Psoas muscle (tissue), 8 donors: ENCODE data around the gene SLC5A1. TPM values are rescaled to one million over a fixed set of nuclear protein-coding genes. Genes with fewer than 3 reads are reported as not detected.

Source experiments
- ATAC-seq, 4 donors: fragments of 200-7000 bp; cut with Tn5 transposase; one replicate each; pipeline ENCODE4 v1.9.1; 2020; ENCODE audit warnings: moderate library complexity in 3 of 4, mild to moderate bottlenecking in 2 of 4
- DNase-seq, 2 donors: peaks; one replicate each; pipeline ENCODE4 v3.0.0-alpha.2; 2020
- H3K27ac ChIP-seq: fragments of 200-600 bp; one replicate; pipeline ENCODE4 v1.8.0; 2022
- H3K27me3 ChIP-seq, 3 donors: fragments of 200-600 bp in 1 of 3; one replicate each; pipeline versions ENCODE4 v1.6.1 to v1.8.0; 2013 to 2022; ENCODE audit warnings: low read length in 2 of 3, mild to moderate bottlenecking in 2 of 3, moderate library complexity in 1 of 3; ENCODE audit not compliant: insufficient read depth in 3 of 3
- H3K36me3 ChIP-seq, 2 donors: fragments of 200-600 bp in 1 of 2; one replicate each; pipeline versions ENCODE4 v1.6.1 to v1.8.0; 2013 to 2022; ENCODE audit warnings: low read depth in 1 of 2, mild to moderate bottlenecking in 1 of 2, moderate library complexity in 1 of 2; ENCODE audit not compliant: insufficient read depth in 1 of 2
- H3K4me1 ChIP-seq: fragments of 200-600 bp; one replicate; pipeline ENCODE4 v1.8.0; 2022
- H3K4me3 ChIP-seq: fragments of 200-600 bp; one replicate; pipeline ENCODE4 v1.8.0; 2022; ENCODE audit warnings: mild to moderate bottlenecking
- H3K9me3 ChIP-seq: fragments of 200-600 bp; one replicate; pipeline ENCODE4 v1.8.0; 2022
- WGBS, 3 donors: extraction: QIAGEN DNeasy Blood & Tissue Kit; methylation state at CpG; one replicate each; pipeline versions ENCODE4 v1.1.6 to v1.1.7; 2013; 5-methylcytosine and 5-hydroxymethylcytosine counted together
- intact Hi-C, 2 donors: fragments of 100-400 bp; cut with DNase I; formaldehyde crosslinking; loops; one replicate each; pipeline versions ENCODE4 v1.11.0 to v1.14.2; 2022
- polyA plus RNA-seq, 3 donors: library from polyadenylated mRNA; stranded (reverse); fragments of 200-250 nt; gene quantifications; one replicate each; pipeline ENCODE4 v1.2.3, GENCODE V29; 2013
- total RNA-seq, 4 donors: library from RNA; stranded (reverse); fragmentation: NEBNext Ultra II Directional in 2 of 4; extraction: Animal tissue kit (Norgen Biotek cat#: 25700) in 2 of 4; gene quantifications; one replicate each; pipeline versions ENCODE4 v1.2.1 to v1.2.4, GENCODE V29; 2021 to 2023
- TF ChIP-seq, protein P1 (sequence below): fragments of 200-600 bp; IDR thresholded peaks from one replicate; pipeline ENCODE4 v1.8.0; 2022; ENCODE audit warnings: antibody characterized with exemption
- donor health status: healthy with polysubstance abuse.
- donor health status: DM: no; HTN: no; CAD: no; lungs with moderate emphysema.
- donor health status: Bipolar disorder and iron deficiency.
- donor health status: healthy.
- donor health status: DM: yes; HTN: yes; CAD: no.
- donor health status: DM: no; HTN: no; CAD: no.
- donor health status: DM: no; HTN: no; CAD: no.
- donor health status: DM: yes; HTN: yes; CAD: no.

Gene SLC5A1
- total and polyA plus RNA-seq, 7 donors, result 0.06 to 2.0 (median 0.26) TPM

GRCh38 chr22:32076761-32077084 is 33.7 kb downstream of the SLC5A1 start:
- WGBS, 3 donors, result 13 to 18% (median 15%) methylated on average over 6 of the region's 6 CpGs
- TF ChIP-seq, protein P1, sequence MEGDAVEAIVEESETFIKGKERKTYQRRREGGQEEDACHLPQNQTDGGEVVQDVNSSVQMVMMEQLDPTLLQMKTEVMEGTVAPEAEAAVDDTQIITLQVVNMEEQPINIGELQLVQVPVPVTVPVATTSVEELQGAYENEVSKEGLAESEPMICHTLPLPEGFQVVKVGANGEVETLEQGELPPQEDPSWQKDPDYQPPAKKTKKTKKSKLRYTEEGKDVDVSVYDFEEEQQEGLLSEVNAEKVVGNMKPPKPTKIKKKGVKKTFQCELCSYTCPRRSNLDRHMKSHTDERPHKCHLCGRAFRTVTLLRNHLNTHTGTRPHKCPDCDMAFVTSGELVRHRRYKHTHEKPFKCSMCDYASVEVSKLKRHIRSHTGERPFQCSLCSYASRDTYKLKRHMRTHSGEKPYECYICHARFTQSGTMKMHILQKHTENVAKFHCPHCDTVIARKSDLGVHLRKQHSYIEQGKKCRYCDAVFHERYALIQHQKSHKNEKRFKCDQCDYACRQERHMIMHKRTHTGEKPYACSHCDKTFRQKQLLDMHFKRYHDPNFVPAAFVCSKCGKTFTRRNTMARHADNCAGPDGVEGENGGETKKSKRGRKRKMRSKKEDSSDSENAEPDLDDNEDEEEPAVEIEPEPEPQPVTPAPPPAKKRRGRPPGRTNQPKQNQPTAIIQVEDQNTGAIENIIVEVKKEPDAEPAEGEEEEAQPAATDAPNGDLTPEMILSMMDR, result no peak
- ATAC-seq (no peak), DNase-seq (no peak)
- Histone ChIP-seq H3K36me3 (no peaks in the 10 kb centered on the region), H3K4me1 (peaks cover 17% of the 10 kb centered on the region), H3K27ac (no peak overlapping the region), H3K4me3 (no peak overlapping the region), H3K9me3 (no peaks in the 10 kb centered on the region), H3K27me3 (peaks cover 0 to 2% (median 0%) of the 10 kb centered on the region in 3 donors)
- intact Hi-C loops, result no loop called here

GRCh38 chr22:32077151-32077550 is 34.1 kb downstream of the SLC5A1 start:
- TF ChIP-seq, protein P1, result no peak
- Histone ChIP-seq H3K9me3 (no peaks in the 10 kb centered on the region), H3K4me3 (no peak overlapping the region), H3K27ac (no peak overlapping the region), H3K4me1 (peaks cover 17% of the 10 kb centered on the region), H3K36me3 (no peaks in the 10 kb centered on the region), H3K27me3 (peaks cover 0 to 2% (median 0%) of the 10 kb centered on the region in 3 donors)
- DNase-seq, result no peak
- intact Hi-C loops, result no loop called here
- 57 to 70% (median 70%) methylated on average over 1 of the region's 1 CpG for WGBS, 3 donors
- ATAC-seq, result no peak

DNA sequence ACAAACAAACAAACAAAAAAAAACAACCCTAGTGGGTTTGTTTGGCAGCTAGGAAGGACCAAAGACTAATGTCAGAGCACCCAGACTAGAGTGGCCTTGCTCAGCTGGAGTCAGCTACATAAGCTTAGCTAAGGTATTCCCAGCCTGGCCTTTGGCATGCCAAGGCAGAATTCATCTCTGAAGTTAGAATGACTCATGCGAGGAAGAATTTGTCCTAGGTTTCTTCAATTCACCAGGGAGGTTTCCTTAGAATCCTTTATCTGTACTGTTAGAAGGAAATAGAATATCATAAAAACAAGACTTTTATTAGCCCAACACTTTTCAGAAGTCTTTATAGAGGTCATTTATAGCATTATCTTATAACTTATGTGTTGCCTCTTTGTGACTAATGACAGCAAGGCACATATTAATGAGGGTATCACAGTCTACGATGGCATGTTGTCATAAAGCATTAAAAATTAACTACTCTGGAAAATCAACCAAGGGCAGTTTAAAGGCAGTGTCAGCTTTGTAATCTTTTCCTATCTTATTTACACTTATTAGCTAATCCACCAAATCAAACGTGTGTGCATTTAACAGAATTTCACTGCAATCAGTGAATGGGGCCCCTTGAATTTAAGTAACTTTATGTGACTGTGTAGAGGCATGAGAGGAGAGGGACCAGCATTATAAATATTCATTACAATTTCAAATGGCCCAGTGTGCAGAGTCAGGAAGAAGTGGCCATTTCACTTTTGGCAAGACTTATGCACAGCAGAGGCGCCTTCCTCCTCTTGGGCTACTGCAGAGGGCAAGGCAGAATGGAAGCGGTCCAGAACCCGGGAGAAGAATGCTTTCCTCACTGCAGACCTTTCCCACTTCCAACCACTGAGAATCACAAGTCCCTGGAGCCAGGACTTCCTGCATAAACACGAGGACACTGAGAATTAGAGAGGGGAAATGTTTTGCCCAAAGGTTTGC is 36.3 kb downstream of the SLC5A1 start:
- WGBS, 3 donors, result 38 to 42% (median 42%) methylated on average over 7 of the region's 7 CpGs
- intact Hi-C loops, result loop anchor here (1.0 to 2.0 kb wide), 3 partner anchors 29 to 105 kb away; no protein-coding TSS in a partner anchor

DNA sequence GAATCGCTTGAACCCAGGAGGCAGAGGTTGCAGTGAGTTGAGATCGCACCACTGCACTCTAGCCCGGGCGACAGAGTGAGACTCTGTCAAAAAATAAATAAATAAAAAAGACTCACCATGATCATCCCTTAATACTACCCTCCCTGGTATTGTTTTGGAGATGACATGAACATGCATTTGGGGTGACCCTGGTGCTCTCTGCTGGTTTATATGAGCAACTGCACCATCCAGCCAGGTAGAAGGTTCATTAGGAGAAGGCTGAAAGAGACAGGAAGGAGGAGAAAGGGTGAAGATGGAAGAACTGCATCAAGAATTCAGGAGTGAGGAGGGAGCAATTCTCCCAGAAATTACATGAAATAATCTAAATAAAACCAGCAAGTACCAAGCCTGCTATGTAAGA is 37.8 kb downstream of the SLC5A1 start:
- 91 to 94% (median 93%) methylated on average over 4 of the region's 4 CpGs for WGBS, 3 donors
- no peak for DNase-seq
- peak; percentile 81 to 83 (median 81) for ATAC-seq
- H3K27ac ChIP-seq, result no peak overlapping the region
- H3K9me3 ChIP-seq, result no peaks in the 10 kb centered on the region
- intact Hi-C loops, result loop anchor here (1.0 to 2.0 kb wide), 2 partner anchors 104 to 106 kb away; no protein-coding TSS in a partner anchor
- H3K27me3 ChIP-seq, result peaks cover 0 to 1% (median 0%) of the 10 kb centered on the region in 3 donors
- H3K4me3 ChIP-seq, result no peak overlapping the region
- peaks cover 17% of the 10 kb centered on the region for H3K4me1 ChIP-seq
- TF ChIP-seq, protein P1, result peak; percentile 78
- no peaks in the 10 kb centered on the region for H3K36me3 ChIP-seq

More for the DNA sequence above, 36.3 kb downstream of the SLC5A1 start:
- Histone ChIP-seq H3K36me3 (no peaks in the 10 kb centered on the region), H3K27ac (peak overlapping the region; percentile 27), H3K4me1 (peaks cover 17% of the 10 kb centered on the region), H3K9me3 (no peaks in the 10 kb centered on the region), H3K27me3 (peaks cover 0 to 2% (median 0%) of the 10 kb centered on the region in 3 donors), H3K4me3 (no peak overlapping the region)
- DNase-seq (no peak), ATAC-seq (peak; percentile 80 to 96 (median 94))
- TF ChIP-seq, protein P1, result no peak
